SK-N-SH treated with all-trans-retinoic acid at 6 μM for 48 hours (cell line): Measurements from ENCODE around the gene ADGRF3.
"Not testable (repeated sequence)": the region's sequence is repeated elsewhere in the genome, so short reads cannot be mapped to it uniquely, and the experiment has no call there.

Experiments
- ATAC-seq: fragments of 200-7000 bp; cut with Tn5 transposase; 3 replicates; pipeline ENCODE4 v1.9.1; 2020; ENCODE audit warnings: mild to moderate bottlenecking, moderate library complexity
- ARNTL ChIP-seq: fragments of 450-650 bp; formaldehyde crosslinking; IDR thresholded peaks from 2 replicates; pipeline ENCODE4 v1.5.0; 2020; ENCODE audit warnings: low read depth, mild to moderate bottlenecking, moderate library complexity, borderline replicate concordance
- BACH2 ChIP-seq: fragments of 250-450 bp; sonication (Bioruptor Pico); IDR thresholded peaks from 2 replicates; pipeline ENCODE4 v1.9.0; 2021; ENCODE audit warnings: mild to moderate bottlenecking, borderline replicate concordance
- CSDC2 ChIP-seq: fragments of 250-450 bp; sonication (Bioruptor Pico); IDR thresholded peaks from 2 replicates; pipeline ENCODE4 v1.5.0; 2020; ENCODE audit warnings: mild to moderate bottlenecking, moderate library complexity
- ESRRG ChIP-seq: fragments of 250-450 bp; sonication (Bioruptor Pico); IDR thresholded peaks from 2 replicates; pipeline ENCODE4 v1.6.1; 2021; ENCODE audit warnings: mild to moderate bottlenecking
- ISL1 ChIP-seq: fragments of 250-450 bp; sonication (Bioruptor Pico); IDR thresholded peaks from 2 replicates; pipeline ENCODE4 v2.1.2; 2022; ENCODE audit warnings: mild to moderate bottlenecking, moderate library complexity
- OSR1 ChIP-seq: fragments of 250-450 bp; sonication (Bioruptor Pico); IDR thresholded peaks from 2 replicates; pipeline ENCODE4 v1.8.0; 2022; ENCODE audit warnings: moderate library complexity, mild to moderate bottlenecking, inconsistent platforms
- RARB ChIP-seq: fragments of 250-450 bp; sonication (Bioruptor Pico); IDR thresholded peaks from 2 replicates; pipeline ENCODE4 v1.8.0; 2021; ENCODE audit warnings: mild to moderate bottlenecking, moderate library complexity
- SNAI2 ChIP-seq: fragments of 250-450 bp; sonication (Bioruptor Pico); IDR thresholded peaks from 2 replicates; pipeline ENCODE4 v1.5.0; 2020; ENCODE audit warnings: mild to moderate bottlenecking, moderate library complexity
- TCF4 ChIP-seq: fragments of 250-450 bp; sonication (Bioruptor Pico); IDR thresholded peaks from 2 replicates; pipeline ENCODE4 v1.8.0; 2021; ENCODE audit warnings: mild to moderate bottlenecking, moderate library complexity, borderline replicate concordance
- TOX ChIP-seq: fragments of 250-450 bp; sonication (Bioruptor Pico); IDR thresholded peaks from 2 replicates; pipeline ENCODE4 v1.8.0; 2021; ENCODE audit warnings: mild to moderate bottlenecking, moderate library complexity, borderline replicate concordance
- ZC3H10 ChIP-seq: fragments of 250-450 bp; sonication (Bioruptor Pico); IDR thresholded peaks from 2 replicates; pipeline ENCODE4 v1.5.1; 2021; ENCODE audit warnings: mild to moderate bottlenecking, moderate library complexity
- ZFP3 ChIP-seq: fragments of 250-450 bp; sonication (Bioruptor Pico); IDR thresholded peaks from 2 replicates; pipeline ENCODE4 v1.5.0; 2020; ENCODE audit warnings: mild to moderate bottlenecking, moderate library complexity
- ZFP30 ChIP-seq: fragments of 450-650 bp; formaldehyde crosslinking; IDR thresholded peaks from 2 replicates; pipeline ENCODE4 v1.5.0; 2022; ENCODE audit warnings: mild to moderate bottlenecking, moderate library complexity
- ZNF565 ChIP-seq: fragments of 450-650 bp; formaldehyde crosslinking; conservative IDR thresholded peaks from 2 replicates; pipeline ENCODE4 v1.5.0; 2020; ENCODE audit warnings: low read depth, mild to moderate bottlenecking, moderate library complexity
- ZNF70 ChIP-seq: fragments of 450-650 bp; formaldehyde crosslinking; IDR thresholded peaks from 2 replicates; pipeline ENCODE4 v1.5.0; 2020; ENCODE audit warnings: mild to moderate bottlenecking, moderate library complexity
- ZNF8 ChIP-seq: fragments of 450-650 bp; formaldehyde crosslinking; IDR thresholded peaks from 2 replicates; pipeline ENCODE4 v1.5.0; 2020; ENCODE audit warnings: mild to moderate bottlenecking, moderate library complexity
- TF ChIP-seq, protein P1 (sequence below): fragments of 250-450 bp; sonication (Bioruptor Pico); IDR thresholded peaks from 2 replicates; pipeline ENCODE4 v1.8.0; 2020; ENCODE audit warnings: mild to moderate bottlenecking, moderate library complexity, borderline replicate concordance
- TF ChIP-seq, protein P2 (sequence below): fragments of 250-450 bp; sonication (Bioruptor Pico); IDR thresholded peaks from 2 replicates; pipeline ENCODE4 v1.8.0; 2021; ENCODE audit warnings: low read depth, mild to moderate bottlenecking, moderate library complexity, borderline replicate concordance
- TF ChIP-seq, protein P3 (sequence below): fragments of 250-450 bp; sonication (Bioruptor Pico); IDR thresholded peaks from 2 replicates; pipeline ENCODE4 v1.5.1; 2021; ENCODE audit warnings: mild to moderate bottlenecking, moderate library complexity
- TF ChIP-seq, protein P4 (sequence below): fragments of 250-450 bp; sonication (Bioruptor Pico); IDR thresholded peaks from 2 replicates; pipeline ENCODE4 v1.5.1; 2020; ENCODE audit warnings: low read depth, mild to moderate bottlenecking, moderate library complexity

ADGRF3 gene

DNA sequence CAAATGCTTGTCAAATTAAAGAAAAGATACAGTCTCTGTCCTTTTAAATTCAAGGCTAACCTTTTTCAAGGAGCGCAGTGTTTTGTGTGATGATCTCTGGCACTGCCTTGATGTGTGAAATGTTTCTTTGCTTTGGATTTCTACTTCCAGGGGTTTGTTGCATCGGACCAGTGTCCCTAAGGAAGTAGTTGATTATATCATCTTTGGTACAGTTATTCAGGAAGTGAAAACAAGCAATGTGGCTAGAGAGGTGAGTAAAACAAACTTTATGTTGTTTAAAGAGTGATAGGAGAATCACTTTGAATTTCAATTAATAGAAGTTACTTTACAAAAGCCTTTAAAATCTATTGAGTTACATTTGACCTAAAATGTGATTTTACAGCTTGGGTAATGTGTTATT is 73.1 kb downstream of the ADGRF3 start (continued):
- TF ChIP-seq ZC3H10 (CRISPR knock-in tag): no peak
- TF ChIP-seq RARB (CRISPR knock-in tag): no peak

DNA sequence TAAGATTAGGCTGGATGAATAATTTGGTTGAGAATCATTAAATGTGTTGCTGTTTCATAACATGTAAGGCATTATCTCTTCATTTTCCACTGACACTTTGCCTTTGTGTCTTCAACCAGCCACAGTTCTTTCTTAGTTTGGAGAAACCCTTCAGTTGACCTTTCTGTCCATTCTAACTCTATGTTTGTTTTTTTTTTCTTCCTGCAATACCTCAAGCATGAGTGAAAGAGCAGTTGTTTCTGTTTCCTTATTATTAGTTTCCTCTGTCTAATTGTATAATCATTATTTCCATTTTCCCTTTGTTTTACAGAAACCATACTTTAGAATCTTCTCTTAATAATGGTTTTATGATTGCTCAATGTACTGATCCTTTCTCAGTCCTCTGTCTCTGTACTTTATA is 76.2 kb downstream of the ADGRF3 start:
- no peak for ATAC-seq
- no peak for TF ChIP-seq ESRRG (CRISPR knock-in tag)
- no peak for TF ChIP-seq ZFP3 (CRISPR knock-in tag)
- no peak for TF ChIP-seq ISL1 (CRISPR knock-in tag)

DNA sequence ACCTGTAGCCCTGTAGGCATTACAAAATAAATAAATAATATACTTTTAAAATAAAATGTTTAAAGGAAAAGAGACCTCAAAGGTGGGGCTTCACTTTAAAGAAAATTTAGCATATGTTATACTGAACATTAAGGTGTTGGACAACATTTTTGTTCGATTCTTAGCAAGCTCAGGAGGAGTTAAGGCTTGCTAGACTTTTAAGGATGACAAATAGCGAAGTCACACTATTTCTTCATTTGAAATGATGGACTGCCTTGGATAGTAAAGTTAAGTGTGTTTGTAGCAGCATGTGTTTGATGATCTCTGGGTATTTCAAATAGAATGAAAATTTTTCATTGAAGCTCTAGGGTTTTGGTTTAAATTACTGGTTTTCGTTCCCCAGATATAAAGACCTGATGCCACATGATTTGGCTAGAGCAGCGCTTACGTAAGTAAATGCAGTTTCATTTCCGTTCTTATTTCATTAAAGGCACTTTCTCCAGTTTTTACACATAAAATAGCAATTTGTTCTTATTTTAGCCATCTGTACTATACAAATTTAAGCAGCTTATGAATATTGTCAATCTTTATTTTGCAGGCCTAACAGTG is 76.9 kb downstream of the ADGRF3 start:
- no peak for ATAC-seq
- TF ChIP-seq, protein P1, sequence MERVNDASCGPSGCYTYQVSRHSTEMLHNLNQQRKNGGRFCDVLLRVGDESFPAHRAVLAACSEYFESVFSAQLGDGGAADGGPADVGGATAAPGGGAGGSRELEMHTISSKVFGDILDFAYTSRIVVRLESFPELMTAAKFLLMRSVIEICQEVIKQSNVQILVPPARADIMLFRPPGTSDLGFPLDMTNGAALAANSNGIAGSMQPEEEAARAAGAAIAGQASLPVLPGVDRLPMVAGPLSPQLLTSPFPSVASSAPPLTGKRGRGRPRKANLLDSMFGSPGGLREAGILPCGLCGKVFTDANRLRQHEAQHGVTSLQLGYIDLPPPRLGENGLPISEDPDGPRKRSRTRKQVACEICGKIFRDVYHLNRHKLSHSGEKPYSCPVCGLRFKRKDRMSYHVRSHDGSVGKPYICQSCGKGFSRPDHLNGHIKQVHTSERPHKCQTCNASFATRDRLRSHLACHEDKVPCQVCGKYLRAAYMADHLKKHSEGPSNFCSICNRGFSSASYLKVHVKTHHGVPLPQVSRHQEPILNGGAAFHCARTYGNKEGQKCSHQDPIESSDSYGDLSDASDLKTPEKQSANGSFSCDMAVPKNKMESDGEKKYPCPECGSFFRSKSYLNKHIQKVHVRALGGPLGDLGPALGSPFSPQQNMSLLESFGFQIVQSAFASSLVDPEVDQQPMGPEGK (CRISPR knock-in tag): no peak
- TF ChIP-seq SNAI2 (CRISPR knock-in tag): no peak
- TF ChIP-seq, protein P2, sequence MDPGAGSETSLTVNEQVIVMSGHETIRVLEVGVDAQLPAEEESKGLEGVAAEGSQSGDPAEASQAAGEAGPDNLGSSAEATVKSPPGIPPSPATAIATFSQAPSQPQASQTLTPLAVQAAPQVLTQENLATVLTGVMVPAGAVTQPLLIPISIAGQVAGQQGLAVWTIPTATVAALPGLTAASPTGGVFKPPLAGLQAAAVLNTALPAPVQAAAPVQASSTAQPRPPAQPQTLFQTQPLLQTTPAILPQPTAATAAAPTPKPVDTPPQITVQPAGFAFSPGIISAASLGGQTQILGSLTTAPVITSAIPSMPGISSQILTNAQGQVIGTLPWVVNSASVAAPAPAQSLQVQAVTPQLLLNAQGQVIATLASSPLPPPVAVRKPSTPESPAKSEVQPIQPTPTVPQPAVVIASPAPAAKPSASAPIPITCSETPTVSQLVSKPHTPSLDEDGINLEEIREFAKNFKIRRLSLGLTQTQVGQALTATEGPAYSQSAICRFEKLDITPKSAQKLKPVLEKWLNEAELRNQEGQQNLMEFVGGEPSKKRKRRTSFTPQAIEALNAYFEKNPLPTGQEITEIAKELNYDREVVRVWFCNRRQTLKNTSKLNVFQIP (CRISPR knock-in tag): no peak
- TF ChIP-seq RARB (CRISPR knock-in tag): no peak
- no peak for TF ChIP-seq TOX (CRISPR knock-in tag)
- TF ChIP-seq ZC3H10 (CRISPR knock-in tag): no peak
- no peak for TF ChIP-seq ISL1 (CRISPR knock-in tag)
- TF ChIP-seq CSDC2 (CRISPR knock-in tag): no peak
- TF ChIP-seq ZNF70 (CRISPR knock-in tag): no peak
- TF ChIP-seq ZFP3 (CRISPR knock-in tag): no peak
- no peak for TF ChIP-seq ARNTL (CRISPR knock-in tag)
- TF ChIP-seq, protein P3, sequence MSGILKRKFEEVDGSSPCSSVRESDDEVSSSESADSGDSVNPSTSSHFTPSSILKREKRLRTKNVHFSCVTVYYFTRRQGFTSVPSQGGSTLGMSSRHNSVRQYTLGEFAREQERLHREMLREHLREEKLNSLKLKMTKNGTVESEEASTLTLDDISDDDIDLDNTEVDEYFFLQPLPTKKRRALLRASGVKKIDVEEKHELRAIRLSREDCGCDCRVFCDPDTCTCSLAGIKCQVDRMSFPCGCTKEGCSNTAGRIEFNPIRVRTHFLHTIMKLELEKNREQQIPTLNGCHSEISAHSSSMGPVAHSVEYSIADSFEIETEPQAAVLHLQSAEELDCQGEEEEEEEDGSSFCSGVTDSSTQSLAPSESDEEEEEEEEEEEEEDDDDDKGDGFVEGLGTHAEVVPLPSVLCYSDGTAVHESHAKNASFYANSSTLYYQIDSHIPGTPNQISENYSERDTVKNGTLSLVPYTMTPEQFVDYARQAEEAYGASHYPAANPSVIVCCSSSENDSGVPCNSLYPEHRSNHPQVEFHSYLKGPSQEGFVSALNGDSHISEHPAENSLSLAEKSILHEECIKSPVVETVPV: no peak
- TF ChIP-seq, protein P4, sequence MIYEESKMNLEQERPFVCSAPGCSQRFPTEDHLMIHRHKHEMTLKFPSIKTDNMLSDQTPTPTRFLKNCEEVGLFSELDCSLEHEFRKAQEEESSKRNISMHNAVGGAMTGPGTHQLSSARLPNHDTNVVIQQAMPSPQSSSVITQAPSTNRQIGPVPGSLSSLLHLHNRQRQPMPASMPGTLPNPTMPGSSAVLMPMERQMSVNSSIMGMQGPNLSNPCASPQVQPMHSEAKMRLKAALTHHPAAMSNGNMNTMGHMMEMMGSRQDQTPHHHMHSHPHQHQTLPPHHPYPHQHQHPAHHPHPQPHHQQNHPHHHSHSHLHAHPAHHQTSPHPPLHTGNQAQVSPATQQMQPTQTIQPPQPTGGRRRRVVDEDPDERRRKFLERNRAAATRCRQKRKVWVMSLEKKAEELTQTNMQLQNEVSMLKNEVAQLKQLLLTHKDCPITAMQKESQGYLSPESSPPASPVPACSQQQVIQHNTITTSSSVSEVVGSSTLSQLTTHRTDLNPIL: no peak

DNA sequence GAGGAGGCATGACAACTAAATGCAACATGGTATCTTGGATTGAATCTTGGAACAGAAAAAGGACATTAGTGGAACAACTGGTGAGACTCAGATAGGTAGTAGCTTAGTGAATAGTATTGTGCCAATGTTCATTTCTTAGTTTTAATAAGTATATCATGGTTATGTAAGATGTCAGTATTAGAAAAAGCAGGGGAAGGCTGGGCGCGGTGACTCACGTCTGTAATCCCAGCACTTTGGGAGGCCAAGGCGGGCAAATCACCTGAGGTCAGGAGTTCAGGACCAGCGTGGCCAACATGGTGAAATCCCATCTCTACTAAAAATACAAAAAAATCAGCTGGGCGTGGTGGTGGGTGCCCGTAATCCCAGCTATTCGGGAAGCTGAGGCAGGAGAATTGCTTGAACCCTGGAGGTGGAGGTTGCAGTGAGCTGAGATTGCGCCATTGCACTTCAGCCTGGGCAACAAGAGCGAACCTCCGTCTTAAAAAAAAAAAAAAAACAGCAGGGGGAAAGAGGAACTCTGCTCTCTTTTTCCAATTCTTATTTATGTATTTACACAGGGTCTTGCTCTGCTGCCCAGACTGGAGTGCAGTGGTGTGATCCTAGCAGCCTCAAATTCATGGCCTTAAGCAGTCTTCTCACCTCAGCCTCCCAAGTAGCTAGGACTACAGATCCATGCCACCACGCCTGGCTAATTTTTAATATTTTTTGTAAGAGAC is 77.8 kb downstream of the ADGRF3 start:
- not testable (repeated sequence) for ATAC-seq

DNA sequence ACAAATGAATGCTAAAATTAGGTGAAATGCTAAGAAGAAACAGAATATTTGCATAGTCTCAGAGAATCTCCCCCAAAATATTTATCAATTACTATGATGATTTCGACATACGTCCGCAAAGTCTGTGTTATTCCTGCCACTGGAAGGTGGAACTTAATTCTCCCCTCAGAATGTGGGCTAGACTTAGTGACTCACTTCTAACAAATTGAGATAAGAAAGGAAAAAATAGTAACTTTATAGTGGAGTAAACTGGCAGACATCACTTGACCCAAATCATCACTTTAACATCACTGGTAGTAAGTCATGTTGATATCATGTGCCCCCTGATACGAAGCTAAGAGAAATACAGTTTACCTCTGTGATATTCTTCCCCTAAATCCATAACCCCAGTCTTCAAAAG is 78.4 kb downstream of the ADGRF3 start:
- no peak for TF ChIP-seq TOX (CRISPR knock-in tag)
- TF ChIP-seq, protein P1 (CRISPR knock-in tag): no peak
- TF ChIP-seq, protein P3: no peak
- no peak for TF ChIP-seq OSR1
- no peak for TF ChIP-seq RARB (CRISPR knock-in tag)
- no peak for TF ChIP-seq ZNF565 (CRISPR knock-in tag)
- TF ChIP-seq ZFP30 (CRISPR knock-in tag): no peak
- no peak for TF ChIP-seq ZC3H10 (CRISPR knock-in tag)
- TF ChIP-seq ISL1 (CRISPR knock-in tag): no peak; the same call in 1 of the 2 replicates
- TF ChIP-seq TCF4 (CRISPR knock-in tag): no peak
- TF ChIP-seq ZNF8: no peak
- no peak for TF ChIP-seq BACH2
- TF ChIP-seq ZFP3 (CRISPR knock-in tag): no peak
- no peak for ATAC-seq

DNA sequence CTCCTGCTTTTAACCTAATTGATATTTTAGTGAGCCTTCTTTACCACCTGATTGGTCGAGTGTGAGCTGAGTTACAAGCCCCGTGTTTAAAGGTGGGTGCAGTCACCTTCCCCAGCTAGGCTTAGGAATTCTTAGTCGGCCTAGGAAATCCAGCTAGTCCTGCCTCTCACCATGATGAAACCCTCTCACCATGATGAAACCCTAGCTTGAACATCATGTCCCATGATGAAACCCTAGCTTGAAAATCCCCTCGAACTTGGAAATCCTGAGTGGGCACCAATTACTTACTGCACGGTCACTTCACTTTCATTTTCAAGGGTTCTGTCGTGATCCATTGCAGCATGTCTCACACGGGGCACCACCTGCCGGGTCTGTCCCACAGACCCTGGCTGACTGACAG is 87.8 kb downstream of the ADGRF3 start:
- ATAC-seq: not testable (repeated sequence)
